Transverse colon (tissue), 4 donors: ENCODE measurements around the gene OR7G1. TPM values are rescaled to one million over a fixed set of nuclear protein-coding genes. Genes with fewer than 3 reads are reported as not detected.
"Not testable (repeated sequence)": the region's sequence is repeated elsewhere in the genome, so short reads cannot be mapped to it uniquely, and the experiment has no call there.

Source experiments
- DNase-seq: peaks from one replicate; pipeline ENCODE4 v3.0.0-alpha.2; 2019
- H3K27ac ChIP-seq, 4 donors: fragments of 200-600 bp; sonication (generic); 2 replicates each; pipeline ENCODE4 v1.5.1; 2016 to 2018; ENCODE audit warnings: inconsistent platforms in 4 of 4
- H3K27me3 ChIP-seq: fragments of 200-600 bp; sonication (generic); 2 replicates; pipeline ENCODE4 v1.5.1; 2017; ENCODE audit warnings: inconsistent platforms
- H3K36me3 ChIP-seq, 4 donors: fragments of 200-600 bp; sonication (generic); 2 replicates each; pipeline ENCODE4 v1.5.1; 2017 to 2019; ENCODE audit warnings: inconsistent platforms in 4 of 4
- H3K4me1 ChIP-seq, 4 donors: fragments of 200-600 bp; sonication (generic); 2 replicates each; pipeline ENCODE4 v1.5.1; 2017 to 2020; ENCODE audit warnings: inconsistent platforms in 4 of 4
- H3K4me3 ChIP-seq, 4 donors: fragments of 200-600 bp; sonication (generic); 1 replicate in 1 of 4; 2 replicates in 3 of 4; pipeline versions ENCODE4 v1.5.1 to v1.6.1; 2017 to 2019; ENCODE audit warnings: inconsistent platforms in 4 of 4
- H3K9me3 ChIP-seq, 2 donors: fragments of 200-600 bp; sonication (generic); 2 replicates each; pipeline ENCODE4 v1.5.1; 2017 to 2019; ENCODE audit warnings: inconsistent platforms in 2 of 2
- EP300 ChIP-seq: sonication (generic); formaldehyde crosslinking; IDR thresholded peaks from one replicate; pipeline ENCODE4 v1.6.1; 2017; ENCODE audit warnings: antibody characterized with exemption, low read depth
- POLR2A ChIP-seq: fragments of 450-650 bp; IDR thresholded peaks from one replicate; pipeline ENCODE4 v1.6.1; 2016; ENCODE audit warnings: antibody characterized with exemption, mild to moderate bottlenecking, moderate library complexity
- POLR2AphosphoS5 ChIP-seq, 3 donors: sonication (generic); formaldehyde crosslinking; IDR thresholded peaks; one replicate each; pipeline ENCODE4 v1.6.1; 2016; ENCODE audit warnings: antibody characterized with exemption in 3 of 3
- WGBS, 2 donors: methylation state at CpG; one replicate each; pipeline ENCODE4 v1.1.5; 2018; ENCODE audit warnings: low coverage in 1 of 2; 5-methylcytosine and 5-hydroxymethylcytosine counted together
- in situ Hi-C, 4 donors: fragments of 200-750 bp; cut with MboI; loops; one replicate each; pipeline versions ENCODE4 v1.15.0 to v1.15.1; 2017; ENCODE audit warnings: low sequenced_read_pairs in 3 of 4, low pct_ligation_motif_present in 1 of 4, low pct_unique_long_range_greater_than_20kb in 1 of 4
- intact Hi-C: fragments of 100-400 bp; cut with DNase I; formaldehyde crosslinking; loops from one replicate; pipeline ENCODE4 v1.15.1; 2023; ENCODE audit warnings: low total_unique reads
- total RNA-seq, 4 donors: library from RNA; depleted of rRNA; stranded (reverse); fragments of >200 nt; gene quantifications; one replicate each; pipeline ENCODE4 v1.1.0, GENCODE V29; 2016
- TF ChIP-seq, protein P1 (sequence below), 5 experiments: fragments of 200-600 bp in 3 of 5; fragments of 450-650 bp in 2 of 5; sonication (generic) in 3 of 5; IDR thresholded peaks; 1 replicate in 2 of 5; 2 replicates in 3 of 5; pipeline ENCODE4 v1.5.1; 2016 to 2017; ENCODE audit warnings: antibody characterized with exemption in 5 of 5, inconsistent platforms in 3 of 5, mild to moderate bottlenecking in 2 of 5, moderate library complexity in 1 of 5

Gene OR7G1
- total RNA-seq, 4 donors from 2014 or later = not detected

DNA sequence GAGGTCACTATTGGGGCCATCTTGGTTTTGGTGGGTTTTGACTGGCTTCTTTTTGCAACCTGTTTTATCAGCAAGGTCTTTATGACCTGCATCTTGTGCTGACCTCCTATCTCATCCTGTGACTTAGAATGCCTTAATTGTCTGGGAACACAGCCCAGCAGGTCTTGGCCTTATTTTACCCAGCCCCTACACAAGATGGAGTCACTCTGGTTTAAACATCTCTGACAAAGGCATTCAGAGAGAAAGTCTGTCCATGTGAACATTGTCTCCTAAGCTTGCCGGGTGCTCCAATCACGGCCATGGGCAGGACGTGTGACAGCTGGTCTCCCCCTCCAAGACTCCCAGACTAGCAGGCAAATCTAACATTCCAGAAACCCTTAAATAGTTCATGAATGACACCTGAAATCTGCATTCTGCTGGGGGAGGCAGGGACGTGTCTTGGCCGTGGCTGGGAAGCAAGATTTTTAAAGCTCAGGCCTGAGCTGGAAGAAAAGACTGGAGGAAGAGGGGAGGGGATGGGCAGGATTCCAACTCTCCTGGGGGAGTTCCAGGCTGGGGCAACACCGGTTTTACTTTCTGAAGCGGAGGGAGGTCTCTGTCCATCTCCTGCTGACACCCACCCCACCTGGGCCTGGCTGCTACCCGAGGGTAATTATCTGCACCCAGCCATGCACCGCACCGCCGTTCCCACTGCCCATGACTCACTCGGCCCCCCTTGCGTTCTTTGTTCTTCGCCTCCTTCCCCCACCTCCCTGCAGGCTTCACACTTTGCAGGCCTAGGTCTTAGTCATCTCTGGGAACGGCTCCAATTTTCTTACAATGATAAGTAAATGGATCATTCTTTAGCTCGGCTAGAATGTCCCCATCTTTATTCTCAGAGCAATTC lies 40.3 kb downstream of the OR7G1 start:
- Histone ChIP-seq H3K4me1 (peaks cover 0 to 11% (median 7%) of the 10 kb centered on the region in 4 donors), H3K36me3 (no peaks in the 10 kb centered on the region), H3K4me3 (no peak overlapping the region), H3K27me3 (no peaks in the 10 kb centered on the region), H3K9me3 (no peaks in the 10 kb centered on the region), H3K27ac (peak overlapping the region; percentile 19 to 71 (median 54))
- 20 to 30% methylated on average over 5 to 16 of the region's 16 CpGs for WGBS, 2 donors
- intact Hi-C loops (no loop called here), in situ Hi-C loops (loop anchor here (10.0 to 25.0 kb wide), 2 partner anchors 413 to 421 kb away; no protein-coding TSS in a partner anchor)
- peak; percentile 50 for DNase-seq
- TF ChIP-seq POLR2AphosphoS5 (IDR thresholded peaks at IDR 0.05) (peak in 2 of 3 donors; percentile 10 to 33), EP300 (no peak)

DNA sequence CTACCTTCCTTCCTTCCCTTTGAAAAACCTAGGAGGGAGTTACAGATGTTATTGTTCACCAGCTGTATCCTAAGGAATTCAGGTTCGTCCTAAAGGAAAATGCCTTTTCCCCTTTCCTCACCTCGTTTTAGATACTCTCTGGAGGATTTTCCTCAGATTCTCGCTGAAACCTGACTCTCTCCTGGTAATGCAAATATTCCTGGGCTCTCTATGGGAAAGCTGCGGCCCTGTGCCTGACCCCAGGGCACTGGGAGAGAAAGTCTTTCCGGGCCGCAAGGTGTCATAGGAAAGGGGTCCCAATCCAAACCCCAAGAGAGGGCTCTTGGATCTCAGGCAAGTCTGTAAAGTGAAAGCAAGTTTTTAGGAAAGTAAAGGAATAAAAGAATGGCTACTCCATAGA lies 41.8 kb downstream of the OR7G1 start:
- in situ Hi-C loops = loop anchor here in 1 of 4 donors (10.0 kb wide), 1 partner anchor 419 kb away; no protein-coding TSS in a partner anchor
- Histone ChIP-seq H3K4me1 (peaks cover 0 to 11% (median 7%) of the 10 kb centered on the region in 4 donors), H3K27me3 (no peaks in the 10 kb centered on the region), H3K4me3 (no peak overlapping the region), H3K9me3 (no peaks in the 10 kb centered on the region), H3K27ac (no peak overlapping the region), H3K36me3 (no peaks in the 10 kb centered on the region)
- TF ChIP-seq, protein P1, sequence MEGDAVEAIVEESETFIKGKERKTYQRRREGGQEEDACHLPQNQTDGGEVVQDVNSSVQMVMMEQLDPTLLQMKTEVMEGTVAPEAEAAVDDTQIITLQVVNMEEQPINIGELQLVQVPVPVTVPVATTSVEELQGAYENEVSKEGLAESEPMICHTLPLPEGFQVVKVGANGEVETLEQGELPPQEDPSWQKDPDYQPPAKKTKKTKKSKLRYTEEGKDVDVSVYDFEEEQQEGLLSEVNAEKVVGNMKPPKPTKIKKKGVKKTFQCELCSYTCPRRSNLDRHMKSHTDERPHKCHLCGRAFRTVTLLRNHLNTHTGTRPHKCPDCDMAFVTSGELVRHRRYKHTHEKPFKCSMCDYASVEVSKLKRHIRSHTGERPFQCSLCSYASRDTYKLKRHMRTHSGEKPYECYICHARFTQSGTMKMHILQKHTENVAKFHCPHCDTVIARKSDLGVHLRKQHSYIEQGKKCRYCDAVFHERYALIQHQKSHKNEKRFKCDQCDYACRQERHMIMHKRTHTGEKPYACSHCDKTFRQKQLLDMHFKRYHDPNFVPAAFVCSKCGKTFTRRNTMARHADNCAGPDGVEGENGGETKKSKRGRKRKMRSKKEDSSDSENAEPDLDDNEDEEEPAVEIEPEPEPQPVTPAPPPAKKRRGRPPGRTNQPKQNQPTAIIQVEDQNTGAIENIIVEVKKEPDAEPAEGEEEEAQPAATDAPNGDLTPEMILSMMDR (IDR thresholded peaks at IDR 0.05) = no peak
- TF ChIP-seq POLR2AphosphoS5 (IDR thresholded peaks at IDR 0.05) (no peak), POLR2A (no peak), EP300 (no peak)
- no peak for DNase-seq
- 65 to 67% methylated on average over 3 to 6 of the region's 6 CpGs for WGBS, 2 donors
- intact Hi-C loops = no loop called here

DNA sequence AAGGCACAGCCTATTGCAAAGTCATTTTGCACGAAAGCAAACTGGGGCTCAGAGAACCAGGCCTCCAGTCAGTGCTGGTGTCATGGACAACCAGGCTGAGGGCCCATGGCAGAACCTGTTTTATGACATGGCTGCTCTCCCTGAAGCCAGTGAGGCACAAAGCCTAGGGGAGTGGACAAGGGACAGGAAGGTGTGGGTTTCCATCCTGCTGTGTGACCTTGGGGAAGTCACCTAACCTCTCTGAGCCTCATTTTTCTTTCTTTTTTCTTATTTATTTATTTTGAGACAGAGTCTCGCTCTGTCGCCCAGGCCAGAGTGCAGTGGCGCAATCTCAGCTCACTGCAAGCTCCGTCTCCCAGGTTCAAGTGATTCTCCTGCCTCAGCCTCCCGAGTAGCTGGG lies 43.8 kb downstream of the OR7G1 start:
- H3K27ac ChIP-seq, H3K36me3 ChIP-seq, H3K9me3 ChIP-seq, H3K4me3 ChIP-seq, intact Hi-C loops, DNase-seq, H3K27me3 ChIP-seq: not testable (repeated sequence)
- in situ Hi-C loops = loop anchor here in 1 of 4 donors (10.0 kb wide), 1 partner anchor 417 kb away; no protein-coding TSS in a partner anchor
- 93% methylated on average over 6 of the region's 6 CpGs; no CpG with 5 or more reads in 1 of the 2 donors for whole genome bisulfite sequencing, 2 donors
- peaks cover 0 to 11% (median 7%) of the 10 kb centered on the region in 4 donors for H3K4me1 ChIP-seq

DNA sequence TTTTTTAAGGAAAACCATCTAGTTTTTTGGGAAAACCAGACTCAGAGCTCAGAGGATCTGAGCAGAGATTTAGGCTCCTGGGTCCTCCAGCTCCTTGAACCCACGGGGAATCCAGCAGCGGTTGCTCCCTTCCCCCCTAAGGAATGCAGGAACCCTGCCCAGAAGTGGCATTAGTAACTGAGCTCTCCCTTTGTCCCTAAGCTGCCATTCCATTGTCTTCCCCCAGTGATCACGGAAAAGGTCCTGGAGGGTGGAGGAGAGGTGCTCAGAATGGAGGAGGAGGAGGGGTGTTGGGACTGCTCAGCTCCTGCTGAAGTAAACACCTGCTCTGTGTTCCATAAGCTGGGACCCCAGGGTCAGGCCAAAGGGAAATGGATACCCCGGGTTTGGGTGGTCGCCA lies 45.5 kb downstream of the OR7G1 start:
- in situ Hi-C loops = loop anchor here in 1 of 4 donors (10.0 kb wide), 1 partner anchor 415 kb away; no protein-coding TSS in a partner anchor
- intact Hi-C loops = no loop called here

More for the DNA sequence above, 45.5 kb downstream of the OR7G1 start:
- Histone ChIP-seq H3K27me3 (no peaks in the 10 kb centered on the region), H3K27ac (no peak overlapping the region), H3K9me3 (no peaks in the 10 kb centered on the region), H3K36me3 (no peaks in the 10 kb centered on the region), H3K4me1 (peaks cover 0 to 4% (median under 1%) of the 10 kb centered on the region in 4 donors), H3K4me3 (no peak overlapping the region)
- TF ChIP-seq EP300 = no peak
- no peak for TF ChIP-seq POLR2AphosphoS5 (IDR thresholded peaks at IDR 0.05)
- no peak for TF ChIP-seq POLR2A
- TF ChIP-seq, protein P1 (IDR thresholded peaks at IDR 0.05) = no peak
- no peak for DNase-seq
- WGBS, 2 donors = 41% methylated on average over 5 of the region's 5 CpGs; no CpG with 5 or more reads in 1 of the 2 donors
